GM11168 (cell line): Measurements from ENCODE around the gene ARID5A.

Experiments
- in situ Hi-C: fragments of 300-500 bp; cut with MboI; formaldehyde crosslinking; loops from one replicate; pipeline ENCODE4 v1.12.0; 2022; ENCODE audit warnings: low sequenced_read_pairs; ENCODE audit not compliant: unreplicated experiment

The ARID5A gene

DNA sequence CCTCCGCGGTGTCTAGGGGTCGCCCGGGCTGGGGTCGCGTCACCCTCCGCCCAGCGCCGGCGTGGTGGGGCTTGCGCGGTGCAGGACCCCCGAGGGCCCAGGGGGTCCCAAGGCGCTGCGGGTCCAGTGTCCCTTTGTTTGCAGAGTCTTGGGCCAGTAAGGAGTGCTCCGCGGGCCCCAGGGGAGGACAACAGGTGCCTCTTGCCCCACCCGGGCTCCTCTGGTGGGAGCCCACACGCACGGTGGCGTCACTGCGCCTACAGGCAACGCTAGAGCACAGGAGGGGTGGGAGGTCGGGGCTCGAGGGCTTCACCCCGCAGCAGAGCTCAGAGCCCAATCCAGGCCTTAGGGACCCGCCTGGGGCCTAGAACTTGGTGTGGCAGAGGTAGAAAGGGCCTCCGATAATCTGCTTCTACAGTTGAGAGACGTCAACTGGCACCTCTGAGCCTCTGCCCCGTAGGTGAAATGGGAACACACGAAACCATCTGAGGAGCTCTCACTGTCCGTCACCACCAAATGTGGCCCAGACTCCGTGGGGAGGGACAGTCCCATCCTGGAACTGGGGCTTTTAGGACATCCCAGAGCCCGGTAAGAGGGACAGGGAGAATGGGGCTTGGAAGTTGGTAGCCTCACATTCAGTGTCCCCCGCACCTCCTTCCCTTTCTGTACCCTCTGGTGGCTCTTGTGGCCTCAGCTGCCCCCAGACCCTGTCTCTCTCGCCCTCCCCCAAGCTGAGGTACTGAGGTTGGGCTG lies 1.4 kb downstream of the ARID5A start:
- in situ Hi-C loops: no loop called here

DNA sequence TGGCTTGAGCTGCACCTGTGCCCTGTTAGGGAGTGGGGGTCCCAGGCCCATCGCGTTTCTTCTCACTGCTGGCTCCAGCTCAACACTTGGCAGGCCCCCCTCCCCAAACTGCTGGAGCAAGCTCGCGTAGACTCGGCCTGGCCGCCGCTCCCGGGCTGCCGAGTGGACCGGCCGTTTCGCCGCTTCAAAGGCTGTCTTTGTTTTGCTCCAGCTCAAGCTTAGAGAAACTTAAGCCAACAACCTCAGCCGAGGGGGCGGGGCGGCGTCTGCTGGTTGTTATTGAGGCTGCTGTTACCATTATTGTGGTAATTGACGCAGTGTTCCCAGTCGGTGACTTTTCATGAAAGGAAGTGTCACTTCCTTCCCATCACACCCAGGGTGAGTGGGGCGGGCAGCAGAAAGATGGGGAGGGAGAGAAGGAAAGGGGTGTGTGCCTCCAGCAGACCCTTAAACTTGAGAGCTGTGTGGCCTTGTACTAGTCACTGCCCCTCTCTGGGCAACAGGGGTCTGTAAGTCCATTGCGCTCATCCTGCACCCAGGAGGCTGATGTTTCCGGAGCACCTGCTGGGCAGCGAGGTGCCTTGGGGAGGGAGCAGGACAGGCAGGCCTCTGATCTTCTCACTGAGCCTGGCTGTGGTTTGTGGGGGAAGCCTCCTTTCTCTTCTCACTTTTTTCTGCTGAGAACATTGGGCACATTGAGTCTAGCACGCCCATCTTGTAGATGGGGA lies 2.1 kb downstream of the ARID5A start:
- in situ Hi-C loops: no loop called here

GRCh38 chr2:96539215-96539920 lies 2.8 kb downstream of the ARID5A start:
- in situ Hi-C loops: no loop called here

DNA sequence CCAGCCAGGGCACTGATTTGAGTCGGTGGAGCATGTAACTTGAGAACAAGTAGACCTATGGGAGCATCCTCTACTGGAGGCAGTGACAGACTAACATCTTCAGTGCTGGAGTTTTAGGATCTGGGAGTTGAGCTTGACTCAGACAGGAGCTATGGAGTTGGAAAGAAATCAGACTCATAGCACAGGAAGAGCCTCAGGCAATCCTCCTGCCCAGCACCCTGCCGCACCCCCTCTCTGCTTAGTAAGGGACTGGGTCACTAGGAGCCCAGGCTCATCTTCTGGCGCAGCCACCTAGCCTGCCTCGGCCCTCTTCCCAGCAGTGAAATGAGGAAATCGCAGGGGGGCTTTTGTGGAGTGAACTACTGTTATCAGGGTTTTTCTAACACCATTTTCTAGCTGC lies 3.6 kb downstream of the ARID5A start:
- in situ Hi-C loops: no loop called here

DNA sequence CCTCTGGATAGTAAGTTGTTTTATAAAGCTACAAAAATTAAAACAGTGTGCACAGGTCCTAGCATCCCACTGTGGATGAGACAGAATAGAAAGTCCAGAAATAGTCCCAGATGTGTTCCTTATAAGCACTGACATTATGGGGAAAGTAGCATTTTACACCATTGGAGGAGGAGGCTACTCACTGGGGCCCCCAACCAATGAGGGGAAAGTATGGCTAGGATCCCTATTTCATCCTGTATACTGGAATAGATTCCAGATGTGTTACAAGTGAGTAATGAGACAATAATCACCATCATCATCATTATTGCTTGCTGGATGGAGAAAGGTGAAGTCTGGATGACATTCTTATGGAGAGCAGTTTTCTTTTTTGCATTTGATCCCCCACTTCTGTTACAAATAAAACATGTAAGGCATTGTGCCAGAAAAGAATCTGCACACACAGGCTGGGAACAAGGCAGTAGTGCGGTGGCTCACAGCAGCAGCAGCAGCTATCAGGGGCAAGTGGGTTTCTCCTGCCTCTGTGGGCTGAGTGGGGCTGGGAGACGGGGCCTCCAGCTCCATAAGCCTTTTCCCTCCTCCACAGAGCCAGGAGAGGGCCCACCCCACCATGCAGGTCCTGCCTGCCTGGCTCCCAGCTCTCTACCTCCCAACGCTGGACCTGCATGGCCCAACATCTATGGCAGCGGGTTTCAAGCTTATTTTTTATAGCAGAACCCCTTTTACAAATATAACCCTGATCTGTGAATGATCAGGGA lies 5.0 kb downstream of the ARID5A start:
- in situ Hi-C loops: no loop called here

GRCh38 chr2:96542357-96542977 lies 5.9 kb downstream of the ARID5A start:
- in situ Hi-C loops: no loop called here

DNA sequence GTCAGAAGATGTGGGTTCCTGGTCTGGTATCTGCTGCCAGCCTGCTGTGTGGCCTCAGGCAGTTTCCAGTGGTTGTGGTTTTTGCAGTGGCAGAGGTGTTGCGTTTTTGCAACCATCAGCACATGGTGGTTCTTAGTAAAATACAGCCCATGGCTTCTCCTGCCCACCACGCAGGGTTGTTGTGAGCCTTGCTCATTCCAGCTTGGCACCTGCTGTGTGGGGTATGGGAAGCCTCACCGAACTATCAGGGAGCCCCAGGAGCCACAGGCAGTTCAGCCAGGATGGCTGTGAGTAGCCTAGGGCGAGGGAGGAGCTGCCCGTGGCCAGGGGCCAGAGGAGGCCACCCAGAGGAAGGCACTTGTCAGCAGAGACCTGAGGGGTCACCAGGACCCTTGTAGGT lies 9.8 kb downstream of the ARID5A start:
- in situ Hi-C loops: no loop called here

- in situ Hi-C loops: no loop called here
These were observed 10.2 kb downstream of the ARID5A start for GRCh38 chr2:96546797-96547196.

GRCh38 chr2:96547203-96547641 lies 10.7 kb downstream of the ARID5A start:
- in situ Hi-C loops: no loop called here

GRCh38 chr2:96547731-96548171 lies 11.2 kb downstream of the ARID5A start:
- in situ Hi-C loops: no loop called here

GRCh38 chr2:96548558-96549465 lies 12.3 kb downstream of the ARID5A start:
- in situ Hi-C loops: no loop called here

DNA sequence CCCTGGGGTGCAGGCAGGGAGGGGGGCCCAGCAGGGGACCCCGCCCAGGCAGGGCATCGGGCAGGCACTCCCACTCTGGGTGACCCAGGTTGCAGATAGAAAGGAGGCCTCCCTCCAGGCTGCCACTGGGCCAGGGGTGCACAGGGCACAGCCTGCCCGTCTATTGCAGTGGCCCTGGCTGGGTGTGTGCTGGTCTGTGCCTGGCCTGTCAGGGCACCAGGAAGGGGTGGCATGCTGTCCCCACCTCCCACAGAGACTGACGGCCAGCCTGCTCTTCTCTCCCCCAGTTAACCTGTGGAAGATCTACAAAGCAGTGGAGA lies 12.9 kb downstream of the ARID5A start:
- in situ Hi-C loops: no loop called here

DNA sequence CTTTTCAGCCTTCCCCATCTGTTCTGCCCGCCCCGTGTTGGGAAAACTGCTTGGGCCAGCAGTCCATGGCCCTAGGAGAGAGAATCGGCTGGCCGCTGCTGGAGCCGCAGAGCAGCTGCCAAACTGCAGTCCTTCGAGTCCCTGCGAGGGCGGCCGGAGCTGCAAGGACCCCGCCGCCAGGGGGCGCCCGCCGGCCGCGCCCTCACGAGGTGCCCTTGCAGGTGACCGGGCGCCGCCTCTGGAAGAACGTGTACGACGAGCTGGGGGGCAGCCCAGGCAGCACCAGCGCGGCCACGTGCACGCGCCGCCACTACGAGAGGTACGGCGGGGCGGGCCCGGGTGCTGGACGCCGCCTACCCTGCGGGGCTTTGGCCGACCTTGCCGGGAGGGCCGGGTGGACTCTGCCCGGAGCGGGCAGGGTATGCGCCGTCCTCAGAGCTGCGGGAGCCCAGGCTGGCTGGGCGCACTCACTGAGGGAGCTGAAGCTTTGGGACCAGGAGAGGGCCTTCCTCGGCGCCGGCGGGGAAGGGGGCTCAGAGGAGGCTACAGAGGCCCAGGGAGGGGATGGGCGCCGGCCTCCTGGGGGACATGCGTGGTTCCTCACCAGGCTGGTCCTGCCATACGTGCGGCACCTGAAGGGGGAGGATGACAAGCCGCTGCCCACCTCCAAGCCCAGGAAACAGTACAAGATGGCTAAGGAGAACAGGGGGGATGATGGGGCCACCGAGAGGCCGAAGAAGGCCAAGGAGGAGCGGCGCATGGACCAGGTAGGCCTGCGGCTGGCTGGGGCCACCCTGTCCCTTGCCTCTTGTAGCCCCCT lies 13.6 kb downstream of the ARID5A start:
- in situ Hi-C loops: no loop called here

DNA sequence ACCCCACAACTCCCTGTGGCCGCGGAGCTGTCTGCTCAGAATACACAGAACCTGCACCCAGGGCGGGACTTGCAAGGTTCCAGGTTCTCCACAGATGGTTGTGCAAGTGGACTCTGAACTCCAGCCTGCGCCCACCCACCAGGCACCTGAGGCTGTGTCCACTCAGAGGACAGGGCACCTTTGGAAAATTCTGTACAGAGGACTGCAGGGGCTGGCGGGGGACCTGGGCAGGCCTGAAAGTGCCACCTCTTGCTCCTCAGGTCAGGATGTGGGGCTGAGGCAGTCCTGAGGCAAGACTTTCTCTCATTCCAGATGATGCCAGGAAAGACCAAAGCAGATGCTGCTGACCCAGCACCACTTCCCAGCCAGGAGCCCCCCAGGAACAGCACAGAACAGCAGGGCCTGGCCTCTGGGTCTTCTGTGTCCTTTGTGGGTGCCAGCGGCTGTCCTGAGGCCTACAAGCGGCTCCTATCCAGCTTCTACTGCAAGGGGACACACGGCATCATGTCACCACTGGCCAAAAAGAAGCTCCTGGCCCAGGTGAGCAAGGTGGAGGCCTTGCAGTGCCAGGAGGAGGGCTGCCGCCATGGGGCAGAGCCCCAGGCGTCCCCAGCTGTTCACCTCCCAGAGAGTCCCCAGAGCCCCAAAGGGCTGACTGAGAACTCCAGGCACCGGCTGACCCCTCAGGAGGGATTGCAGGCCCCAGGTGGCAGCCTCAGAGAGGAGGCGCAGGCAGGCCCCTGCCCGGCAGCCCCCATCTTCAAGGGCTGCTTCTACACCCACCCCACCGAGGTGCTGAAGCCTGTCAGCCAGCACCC lies 14.4 kb downstream of the ARID5A start:
- in situ Hi-C loops: no loop called here

DNA sequence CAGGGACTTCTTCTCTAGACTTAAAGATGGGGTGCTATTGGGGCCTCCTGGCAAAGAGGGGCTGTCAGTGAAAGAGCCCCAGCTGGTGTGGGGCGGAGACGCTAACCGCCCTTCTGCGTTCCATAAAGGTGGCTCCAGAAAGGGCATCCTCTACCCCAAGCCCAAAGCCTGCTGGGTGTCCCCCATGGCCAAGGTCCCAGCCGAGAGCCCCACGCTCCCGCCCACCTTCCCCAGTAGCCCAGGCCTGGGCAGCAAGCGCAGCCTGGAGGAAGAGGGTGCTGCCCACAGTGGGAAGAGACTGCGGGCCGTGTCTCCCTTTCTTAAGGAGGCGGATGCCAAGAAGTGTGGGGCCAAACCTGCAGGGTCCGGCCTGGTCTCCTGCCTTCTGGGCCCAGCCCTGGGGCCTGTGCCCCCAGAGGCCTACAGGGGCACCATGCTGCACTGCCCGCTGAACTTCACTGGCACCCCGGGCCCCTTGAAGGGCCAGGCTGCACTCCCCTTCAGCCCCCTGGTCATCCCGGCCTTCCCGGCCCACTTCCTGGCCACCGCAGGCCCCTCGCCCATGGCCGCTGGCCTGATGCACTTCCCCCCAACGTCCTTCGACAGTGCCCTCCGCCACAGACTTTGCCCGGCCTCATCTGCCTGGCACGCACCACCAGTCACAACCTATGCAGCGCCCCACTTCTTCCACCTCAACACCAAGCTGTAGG lies 15.2 kb downstream of the ARID5A start:
- in situ Hi-C loops: no loop called here

GRCh38 chr2:96552315-96553175 lies 16.0 kb downstream of the ARID5A start:
- in situ Hi-C loops: no loop called here
